Brain microvascular endothelial cell (primary cell): ENCODE results near the gene PSMC3.
A peak's percentile ranks its signal among the peaks of the same experiment; 100 is the strongest.

Experiments
- DNase-seq: peaks from one replicate; pipeline ENCODE4 v3.0.0-alpha.2; 2020
- H3K27ac ChIP-seq: fragments of 250-450 bp; sonication (Bioruptor Pico); 2 replicates; pipeline ENCODE4 v1.5.1; 2020; ENCODE audit warnings: mild to moderate bottlenecking, moderate library complexity
- H3K27me3 ChIP-seq: fragments of 250-450 bp; sonication (Bioruptor Pico); replicated peaks from 2 replicates; pipeline ENCODE4 v1.5.1; 2020; ENCODE audit warnings: mild to moderate bottlenecking
- H3K36me3 ChIP-seq: fragments of 250-450 bp; sonication (Bioruptor Pico); replicated peaks from 2 replicates; pipeline ENCODE4 v1.5.1; 2020; ENCODE audit warnings: mild to moderate bottlenecking
- H3K4me3 ChIP-seq: 2 replicates; pipeline ENCODE4 v1.5.1; 2011; ENCODE audit warnings: low read depth, mild to moderate bottlenecking, control low read depth, low read length, moderate library complexity
- CTCF ChIP-seq: IDR thresholded peaks from 2 replicates; pipeline ENCODE4 v1.5.1; 2011; ENCODE audit warnings: low read depth, mild to moderate bottlenecking, moderate library complexity, low read length, control low read depth, inconsistent platforms; ENCODE audit errors: missing control alignments
- in situ Hi-C: cut with HindIII; loops from 2 replicates; pipeline ENCODE4 v1.10.0; 2017; ENCODE audit warnings: low sequenced_read_pairs, low pct_ligation_motif_present

PSMC3 gene

GRCh38 chr11:47426062-47426956 is at the start of gene PSMC3:
TSS of gene PSMC3 (minus strand) at chr11:47426439. CDS start at chr11:47426279, 160 bp downstream.
- H3K27me3 ChIP-seq, result no peaks in the 10 kb centered on the region
- no peak for TF ChIP-seq CTCF
- peak within 1 kb of the TSS; percentile 98 for H3K4me3 ChIP-seq
- peak; percentile 96 for DNase-seq
- in situ Hi-C loops, result no loop called here
- H3K36me3 ChIP-seq, result peaks cover 26% of the 10 kb centered on the region
- peak within 1 kb of the TSS; percentile 99 for H3K27ac ChIP-seq

DNA sequence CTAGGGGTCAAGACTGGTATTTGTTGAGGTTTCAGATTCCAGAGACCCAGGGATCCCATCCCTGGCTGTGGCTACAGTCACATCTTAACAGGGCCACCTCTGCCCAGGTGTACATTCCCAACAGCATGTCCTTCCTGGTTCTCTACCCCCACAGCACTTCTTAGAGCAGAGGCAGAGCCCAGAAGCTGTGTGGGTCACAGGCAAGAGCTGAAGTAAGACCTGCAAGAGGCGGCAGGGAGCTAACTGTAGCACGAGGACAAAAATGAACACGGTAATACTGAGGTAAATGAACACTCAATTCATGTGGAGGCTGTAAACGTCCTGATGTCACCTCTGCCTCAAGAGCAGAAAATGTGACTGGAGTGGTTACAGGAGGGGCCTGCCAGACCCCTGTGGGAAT is 44.4 kb upstream of the PSMC3 start:
- H3K27me3 ChIP-seq, result no peaks in the 10 kb centered on the region
- no peak overlapping the region for H3K27ac ChIP-seq
- no peak overlapping the region for H3K4me3 ChIP-seq
- DNase-seq, result no peak
- no peak for TF ChIP-seq CTCF
- peaks cover 58% of the 10 kb centered on the region for H3K36me3 ChIP-seq
- in situ Hi-C loops, result no loop called here

GRCh38 chr11:47469361-47470179 is 43.3 kb upstream of the PSMC3 start:
- no peak for TF ChIP-seq CTCF
- no peak overlapping the region for H3K27ac ChIP-seq
- DNase-seq, result no peak
- H3K27me3 ChIP-seq, result no peaks in the 10 kb centered on the region
- H3K36me3 ChIP-seq, result peaks cover 56% of the 10 kb centered on the region
- in situ Hi-C loops, result no loop called here
- H3K4me3 ChIP-seq, result no peak overlapping the region

DNA sequence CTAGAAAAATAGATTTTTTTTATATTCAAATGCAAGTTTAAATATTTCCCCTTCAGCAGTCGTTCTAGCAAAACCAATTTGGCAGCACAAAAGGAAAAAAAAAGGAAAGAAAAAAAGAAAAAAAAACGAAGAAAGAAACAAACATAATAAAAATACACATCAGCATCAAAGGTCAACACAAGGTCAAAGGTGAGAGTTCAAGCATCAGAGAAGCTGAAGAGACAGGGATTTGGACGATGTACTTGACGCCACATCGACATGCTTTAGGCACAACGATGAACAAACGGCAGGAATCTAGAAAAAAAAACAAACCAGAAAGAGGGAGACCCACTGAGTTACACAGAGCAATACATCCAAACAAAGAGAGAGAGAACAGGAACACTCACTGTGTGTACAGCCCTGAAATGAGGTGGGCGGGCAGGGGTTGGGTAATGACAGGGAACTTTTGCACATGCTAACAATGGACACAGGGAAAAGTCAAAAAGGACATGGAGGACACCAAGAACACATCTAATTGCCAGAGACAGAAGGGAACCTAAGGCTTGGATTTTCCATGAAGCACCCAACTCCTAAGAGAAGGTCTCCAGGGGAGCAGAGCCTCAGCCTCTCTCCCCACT is 42.5 kb upstream of the PSMC3 start:
- no peak overlapping the region for H3K4me3 ChIP-seq
- TF ChIP-seq CTCF, result no peak
- H3K27me3 ChIP-seq, result no peaks in the 10 kb centered on the region
- peaks cover 51% of the 10 kb centered on the region for H3K36me3 ChIP-seq
- in situ Hi-C loops, result no loop called here
- no peak overlapping the region for H3K27ac ChIP-seq
- no peak for DNase-seq

DNA sequence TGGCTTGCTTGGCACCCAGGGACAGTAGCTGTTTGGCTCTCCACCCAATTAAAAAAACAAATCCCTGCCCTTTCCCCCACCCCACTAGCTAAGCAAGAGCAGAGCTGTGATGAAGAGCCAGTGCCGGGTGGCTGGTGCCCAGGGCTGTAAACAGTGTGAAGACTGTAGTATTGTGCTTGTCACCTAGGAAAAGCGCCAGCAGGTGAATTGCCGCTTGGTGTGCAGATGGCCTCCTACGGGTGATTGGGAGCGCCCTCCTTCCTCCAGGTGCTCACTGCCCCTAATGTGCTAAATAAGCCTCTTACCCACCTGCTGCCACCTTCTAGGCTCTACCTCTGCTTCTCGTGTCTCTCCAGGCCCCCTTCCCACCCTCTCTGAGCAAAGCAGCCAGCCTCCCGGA is 41.1 kb upstream of the PSMC3 start:
- no peak for DNase-seq
- H3K27me3 ChIP-seq, result no peaks in the 10 kb centered on the region
- in situ Hi-C loops, result no loop called here
- no peak overlapping the region for H3K4me3 ChIP-seq
- no peak overlapping the region for H3K27ac ChIP-seq
- H3K36me3 ChIP-seq, result peaks cover 42% of the 10 kb centered on the region
- no peak for TF ChIP-seq CTCF
